ENCODE measurements around the gene SH2D3C.

DNA sequence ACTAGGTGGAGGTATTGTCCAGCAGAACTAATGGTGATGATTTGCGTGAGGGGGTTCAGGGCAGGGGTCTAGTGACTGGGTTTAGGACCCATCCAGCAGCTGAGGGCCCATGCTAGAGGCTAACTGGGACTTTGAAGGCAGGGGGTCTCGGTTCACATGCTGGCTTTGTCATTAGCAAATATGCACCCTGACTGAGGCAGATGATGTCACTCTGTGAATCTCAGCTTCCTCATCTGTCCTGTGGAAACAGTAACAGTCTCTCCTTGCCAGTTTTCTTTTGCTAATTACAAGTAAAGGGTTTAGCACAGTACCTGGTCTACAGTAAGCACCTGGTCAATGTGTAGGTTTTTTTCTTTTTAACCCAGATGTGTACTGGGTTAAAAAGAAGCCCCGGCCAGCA, 5.2 kb downstream of the SH2D3C start:
- TF ChIP-seq, protein P1, sequence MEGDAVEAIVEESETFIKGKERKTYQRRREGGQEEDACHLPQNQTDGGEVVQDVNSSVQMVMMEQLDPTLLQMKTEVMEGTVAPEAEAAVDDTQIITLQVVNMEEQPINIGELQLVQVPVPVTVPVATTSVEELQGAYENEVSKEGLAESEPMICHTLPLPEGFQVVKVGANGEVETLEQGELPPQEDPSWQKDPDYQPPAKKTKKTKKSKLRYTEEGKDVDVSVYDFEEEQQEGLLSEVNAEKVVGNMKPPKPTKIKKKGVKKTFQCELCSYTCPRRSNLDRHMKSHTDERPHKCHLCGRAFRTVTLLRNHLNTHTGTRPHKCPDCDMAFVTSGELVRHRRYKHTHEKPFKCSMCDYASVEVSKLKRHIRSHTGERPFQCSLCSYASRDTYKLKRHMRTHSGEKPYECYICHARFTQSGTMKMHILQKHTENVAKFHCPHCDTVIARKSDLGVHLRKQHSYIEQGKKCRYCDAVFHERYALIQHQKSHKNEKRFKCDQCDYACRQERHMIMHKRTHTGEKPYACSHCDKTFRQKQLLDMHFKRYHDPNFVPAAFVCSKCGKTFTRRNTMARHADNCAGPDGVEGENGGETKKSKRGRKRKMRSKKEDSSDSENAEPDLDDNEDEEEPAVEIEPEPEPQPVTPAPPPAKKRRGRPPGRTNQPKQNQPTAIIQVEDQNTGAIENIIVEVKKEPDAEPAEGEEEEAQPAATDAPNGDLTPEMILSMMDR (IDR thresholded peaks at IDR 0.05; ENCODE audit: insufficient read depth, low read depth, low read length): no peak
- TF ChIP-seq EZH2 (IDR thresholded peaks at IDR 0.05; ENCODE audit: insufficient read depth, low read length): no peak

All from astrocyte (in vitro differentiated cells and primary cell).